Psoas muscle (tissue), 8 donors: ENCODE measurements around the gene NUP93. TPM values are rescaled to one million over a fixed set of nuclear protein-coding genes. Genes with fewer than 3 reads are reported as not detected.

ENCODE experiments used
- ATAC-seq, 4 donors: fragments of 200-7000 bp; cut with Tn5 transposase; one replicate each; pipeline ENCODE4 v1.9.1; 2020; ENCODE audit warnings: moderate library complexity in 3 of 4, mild to moderate bottlenecking in 2 of 4
- DNase-seq, 2 donors: peaks; one replicate each; pipeline ENCODE4 v3.0.0-alpha.2; 2020
- H3K27ac ChIP-seq: fragments of 200-600 bp; one replicate; pipeline ENCODE4 v1.8.0; 2022
- H3K27me3 ChIP-seq, 3 donors: fragments of 200-600 bp in 1 of 3; one replicate each; pipeline versions ENCODE4 v1.6.1 to v1.8.0; 2013 to 2022; ENCODE audit warnings: low read length in 2 of 3, mild to moderate bottlenecking in 2 of 3, moderate library complexity in 1 of 3; ENCODE audit not compliant: insufficient read depth in 3 of 3
- H3K36me3 ChIP-seq, 2 donors: fragments of 200-600 bp in 1 of 2; one replicate each; pipeline versions ENCODE4 v1.6.1 to v1.8.0; 2013 to 2022; ENCODE audit warnings: low read depth in 1 of 2, mild to moderate bottlenecking in 1 of 2, moderate library complexity in 1 of 2; ENCODE audit not compliant: insufficient read depth in 1 of 2
- H3K4me1 ChIP-seq: fragments of 200-600 bp; one replicate; pipeline ENCODE4 v1.8.0; 2022
- H3K4me3 ChIP-seq: fragments of 200-600 bp; one replicate; pipeline ENCODE4 v1.8.0; 2022; ENCODE audit warnings: mild to moderate bottlenecking
- H3K9me3 ChIP-seq: fragments of 200-600 bp; one replicate; pipeline ENCODE4 v1.8.0; 2022
- WGBS, 3 donors: extraction: QIAGEN DNeasy Blood & Tissue Kit; methylation state at CpG; one replicate each; pipeline versions ENCODE4 v1.1.6 to v1.1.7; 2013; 5-methylcytosine and 5-hydroxymethylcytosine counted together
- intact Hi-C, 2 donors: fragments of 100-400 bp; cut with DNase I; formaldehyde crosslinking; loops; one replicate each; pipeline versions ENCODE4 v1.11.0 to v1.14.2; 2022
- polyA plus RNA-seq, 3 donors: library from polyadenylated mRNA; stranded (reverse); fragments of 200-250 nt; gene quantifications; one replicate each; pipeline ENCODE4 v1.2.3, GENCODE V29; 2013
- total RNA-seq, 4 donors: library from RNA; stranded (reverse); fragmentation: NEBNext Ultra II Directional in 2 of 4; extraction: Animal tissue kit (Norgen Biotek cat#: 25700) in 2 of 4; gene quantifications; one replicate each; pipeline versions ENCODE4 v1.2.1 to v1.2.4, GENCODE V29; 2021 to 2023
- TF ChIP-seq, protein P1 (sequence below): fragments of 200-600 bp; IDR thresholded peaks from one replicate; pipeline ENCODE4 v1.8.0; 2022; ENCODE audit warnings: antibody characterized with exemption
- donor health status: healthy with polysubstance abuse.
- donor health status: DM: no; HTN: no; CAD: no; lungs with moderate emphysema.
- donor health status: Bipolar disorder and iron deficiency.
- donor health status: healthy.
- donor health status: DM: yes; HTN: yes; CAD: no.
- donor health status: DM: no; HTN: no; CAD: no.
- donor health status: DM: no; HTN: no; CAD: no.
- donor health status: DM: yes; HTN: yes; CAD: no.

The NUP93 gene
- total and polyA plus RNA-seq, 7 donors = 16.5 to 44.3 (median 25.5) TPM

GRCh38 chr16:56769677-56770076, 39.7 kb downstream of the NUP93 start:
- H3K36me3 ChIP-seq = no peaks in the 10 kb centered on the region
- TF ChIP-seq, protein P1, sequence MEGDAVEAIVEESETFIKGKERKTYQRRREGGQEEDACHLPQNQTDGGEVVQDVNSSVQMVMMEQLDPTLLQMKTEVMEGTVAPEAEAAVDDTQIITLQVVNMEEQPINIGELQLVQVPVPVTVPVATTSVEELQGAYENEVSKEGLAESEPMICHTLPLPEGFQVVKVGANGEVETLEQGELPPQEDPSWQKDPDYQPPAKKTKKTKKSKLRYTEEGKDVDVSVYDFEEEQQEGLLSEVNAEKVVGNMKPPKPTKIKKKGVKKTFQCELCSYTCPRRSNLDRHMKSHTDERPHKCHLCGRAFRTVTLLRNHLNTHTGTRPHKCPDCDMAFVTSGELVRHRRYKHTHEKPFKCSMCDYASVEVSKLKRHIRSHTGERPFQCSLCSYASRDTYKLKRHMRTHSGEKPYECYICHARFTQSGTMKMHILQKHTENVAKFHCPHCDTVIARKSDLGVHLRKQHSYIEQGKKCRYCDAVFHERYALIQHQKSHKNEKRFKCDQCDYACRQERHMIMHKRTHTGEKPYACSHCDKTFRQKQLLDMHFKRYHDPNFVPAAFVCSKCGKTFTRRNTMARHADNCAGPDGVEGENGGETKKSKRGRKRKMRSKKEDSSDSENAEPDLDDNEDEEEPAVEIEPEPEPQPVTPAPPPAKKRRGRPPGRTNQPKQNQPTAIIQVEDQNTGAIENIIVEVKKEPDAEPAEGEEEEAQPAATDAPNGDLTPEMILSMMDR = no peak
- no peak overlapping the region for H3K4me3 ChIP-seq
- ATAC-seq = no peak
- H3K27ac ChIP-seq = no peak overlapping the region
- no peaks in the 10 kb centered on the region for H3K27me3 ChIP-seq
- no peak for DNase-seq
- H3K9me3 ChIP-seq = no peaks in the 10 kb centered on the region
- intact Hi-C loops = no loop called here
- H3K4me1 ChIP-seq = no peaks in the 10 kb centered on the region
- whole genome bisulfite sequencing, 3 donors = 87 to 94% (median 89%) methylated on average over 3 of the region's 3 CpGs

GRCh38 chr16:56771558-56772279, 41.8 kb downstream of the NUP93 start:
- WGBS, 3 donors = 57 to 73% (median 60%) methylated on average over 5 of the region's 5 CpGs
- DNase-seq (no peak), ATAC-seq (no peak)
- H3K9me3 ChIP-seq = no peaks in the 10 kb centered on the region
- H3K27ac ChIP-seq = no peak overlapping the region
- TF ChIP-seq, protein P1 = no peak
- H3K36me3 ChIP-seq = no peaks in the 10 kb centered on the region
- H3K27me3 ChIP-seq = no peaks in the 10 kb centered on the region
- H3K4me3 ChIP-seq = no peak overlapping the region
- intact Hi-C loops = no loop called here
- peaks cover 6% of the 10 kb centered on the region for H3K4me1 ChIP-seq

- TF ChIP-seq, protein P1 = no peak
- no peaks in the 10 kb centered on the region for H3K36me3 ChIP-seq
- intact Hi-C loops = no loop called here
- H3K4me3 ChIP-seq = no peak overlapping the region
- H3K27ac ChIP-seq = no peak overlapping the region
- H3K27me3 ChIP-seq = no peaks in the 10 kb centered on the region
- H3K4me1 ChIP-seq = peaks cover 16% of the 10 kb centered on the region
- WGBS, 3 donors = 97 to 99% (median 97%) methylated on average over 3 of the region's 3 CpGs
- H3K9me3 ChIP-seq = no peaks in the 10 kb centered on the region
- ATAC-seq (no peak), DNase-seq (no peak)
Measured at GRCh38 chr16:56773532-56773931, 43.6 kb downstream of the NUP93 start.

- no peak for DNase-seq
- intact Hi-C loops = no loop called here
- 86 to 94% (median 86%) methylated on average over 2 of the region's 2 CpGs for WGBS, 3 donors
Measured at GRCh38 chr16:56774016-56774680, 44.2 kb downstream of the NUP93 start.

More at GRCh38 chr16:56774016-56774680, 44.2 kb downstream of the NUP93 start:
- H3K27ac ChIP-seq = no peak overlapping the region
- H3K9me3 ChIP-seq = no peaks in the 10 kb centered on the region
- H3K4me3 ChIP-seq = no peak overlapping the region
- TF ChIP-seq, protein P1 = no peak
- no peaks in the 10 kb centered on the region for H3K27me3 ChIP-seq
- ATAC-seq = no peak
- no peaks in the 10 kb centered on the region for H3K36me3 ChIP-seq
- peaks cover 19% of the 10 kb centered on the region for H3K4me1 ChIP-seq
